Common myeloid progenitor, CD34-positive (primary cell): ENCODE results near the gene SESTD1. TPM values are rescaled to one million over a fixed set of nuclear protein-coding genes. Genes with fewer than 3 reads are reported as not detected.
A peak's percentile ranks its signal among the peaks of the same experiment; 100 is the strongest.

Source experiments
- CTCF ChIA-PET: fragments of 350-600 bp; sonication (Branson Sonifier 250); formaldehyde crosslinking; loops from one replicate; lab custom pipeline; 2021; ENCODE audit warnings: antibody characterized with exemption; lab: Charles Lee
- POLR2A ChIA-PET: fragments of 350-600 bp; sonication (Branson Sonifier 250); formaldehyde crosslinking; loops from one replicate; lab custom pipeline; 2021; ENCODE audit warnings: antibody characterized with exemption; lab: Charles Lee
- DNase-seq, 3 donors: peaks; one replicate each; pipeline versions ENCODE4 v3.0.0 to v3.0.0-alpha.2; 2013
- H3K27ac ChIP-seq, 2 experiments: 1 replicate in 1 of 2; 2 replicates in 1 of 2; pipeline ENCODE4 v1.7.0; 2013; ENCODE audit warnings: inconsistent platforms in 2 of 2, low read length in 2 of 2, mild to moderate bottlenecking in 2 of 2, low read depth in 1 of 2, moderate library complexity in 1 of 2; ENCODE audit not compliant: severe bottlenecking in 2 of 2, insufficient read depth in 1 of 2, poor library complexity in 1 of 2
- H3K27me3 ChIP-seq, 5 experiments: replicated peaks in 2 of 5; 1 replicate in 3 of 5; 2 replicates in 2 of 5; pipeline versions ENCODE4 v1.6.1 to v1.7.0; 2013; ENCODE audit warnings: low read length in 4 of 5, mild to moderate bottlenecking in 2 of 5, moderate library complexity in 2 of 5, inconsistent platforms in 1 of 5; ENCODE audit not compliant: insufficient read depth in 5 of 5, control insufficient read depth in 4 of 5
- H3K36me3 ChIP-seq, 4 experiments: 1 replicate in 2 of 4; 2 replicates in 2 of 4; pipeline versions ENCODE4 v1.6.1 to v1.7.0; 2013; ENCODE audit warnings: low read length in 3 of 4, control low read depth in 1 of 4, mild to moderate bottlenecking in 1 of 4; ENCODE audit not compliant: control insufficient read depth in 4 of 4, insufficient read depth in 4 of 4
- H3K4me1 ChIP-seq, 4 experiments: 1 replicate in 3 of 4; 2 replicates in 1 of 4; pipeline versions ENCODE4 v1.6.1 to v1.7.1; 2013; ENCODE audit warnings: low read length in 3 of 4, mild to moderate bottlenecking in 3 of 4, control low read depth in 1 of 4, inconsistent platforms in 1 of 4, moderate library complexity in 1 of 4; ENCODE audit not compliant: control insufficient read depth in 4 of 4, insufficient read depth in 4 of 4; ENCODE audit errors: control extremely low read depth in 1 of 4
- H3K4me3 ChIP-seq, 7 experiments: 1 replicate in 4 of 7; 2 replicates in 3 of 7; pipeline versions ENCODE4 v1.5.1 to v1.7.0; 2013; ENCODE audit warnings: mild to moderate bottlenecking in 7 of 7, low read length in 6 of 7, moderate library complexity in 6 of 7, inconsistent platforms in 2 of 7, low read depth in 2 of 7, control low read depth in 1 of 7; ENCODE audit not compliant: insufficient read depth in 4 of 7, control insufficient read depth in 1 of 7; ENCODE audit errors: extremely low read depth in 1 of 7
- H3K9me3 ChIP-seq, 5 experiments: 1 replicate in 4 of 5; 2 replicates in 1 of 5; pipeline versions ENCODE4 v1.6.1 to v1.7.1; 2013; ENCODE audit warnings: low read length in 4 of 5, mild to moderate bottlenecking in 2 of 5, inconsistent platforms in 1 of 5, low read depth in 1 of 5, moderate library complexity in 1 of 5; ENCODE audit not compliant: control insufficient read depth in 4 of 5, insufficient read depth in 2 of 5; ENCODE audit errors: control extremely low read depth in 1 of 5
- WGBS: methylation state at CpG from one replicate; pipeline ENCODE4 v1.1.5; 2013; ENCODE audit not compliant: insufficient coverage; 5-methylcytosine and 5-hydroxymethylcytosine counted together
- polyA plus RNA-seq: library from polyadenylated mRNA; unstranded; fragments of 120-200 nt; gene quantifications from one replicate; pipeline ENCODE4 v1.2.1, GENCODE V29; 2013

Gene SESTD1, protein sequence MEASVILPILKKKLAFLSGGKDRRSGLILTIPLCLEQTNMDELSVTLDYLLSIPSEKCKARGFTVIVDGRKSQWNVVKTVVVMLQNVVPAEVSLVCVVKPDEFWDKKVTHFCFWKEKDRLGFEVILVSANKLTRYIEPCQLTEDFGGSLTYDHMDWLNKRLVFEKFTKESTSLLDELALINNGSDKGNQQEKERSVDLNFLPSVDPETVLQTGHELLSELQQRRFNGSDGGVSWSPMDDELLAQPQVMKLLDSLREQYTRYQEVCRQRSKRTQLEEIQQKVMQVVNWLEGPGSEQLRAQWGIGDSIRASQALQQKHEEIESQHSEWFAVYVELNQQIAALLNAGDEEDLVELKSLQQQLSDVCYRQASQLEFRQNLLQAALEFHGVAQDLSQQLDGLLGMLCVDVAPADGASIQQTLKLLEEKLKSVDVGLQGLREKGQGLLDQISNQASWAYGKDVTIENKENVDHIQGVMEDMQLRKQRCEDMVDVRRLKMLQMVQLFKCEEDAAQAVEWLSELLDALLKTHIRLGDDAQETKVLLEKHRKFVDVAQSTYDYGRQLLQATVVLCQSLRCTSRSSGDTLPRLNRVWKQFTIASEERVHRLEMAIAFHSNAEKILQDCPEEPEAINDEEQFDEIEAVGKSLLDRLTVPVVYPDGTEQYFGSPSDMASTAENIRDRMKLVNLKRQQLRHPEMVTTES
- polyA plus RNA-seq, result 20.2 TPM

DNA sequence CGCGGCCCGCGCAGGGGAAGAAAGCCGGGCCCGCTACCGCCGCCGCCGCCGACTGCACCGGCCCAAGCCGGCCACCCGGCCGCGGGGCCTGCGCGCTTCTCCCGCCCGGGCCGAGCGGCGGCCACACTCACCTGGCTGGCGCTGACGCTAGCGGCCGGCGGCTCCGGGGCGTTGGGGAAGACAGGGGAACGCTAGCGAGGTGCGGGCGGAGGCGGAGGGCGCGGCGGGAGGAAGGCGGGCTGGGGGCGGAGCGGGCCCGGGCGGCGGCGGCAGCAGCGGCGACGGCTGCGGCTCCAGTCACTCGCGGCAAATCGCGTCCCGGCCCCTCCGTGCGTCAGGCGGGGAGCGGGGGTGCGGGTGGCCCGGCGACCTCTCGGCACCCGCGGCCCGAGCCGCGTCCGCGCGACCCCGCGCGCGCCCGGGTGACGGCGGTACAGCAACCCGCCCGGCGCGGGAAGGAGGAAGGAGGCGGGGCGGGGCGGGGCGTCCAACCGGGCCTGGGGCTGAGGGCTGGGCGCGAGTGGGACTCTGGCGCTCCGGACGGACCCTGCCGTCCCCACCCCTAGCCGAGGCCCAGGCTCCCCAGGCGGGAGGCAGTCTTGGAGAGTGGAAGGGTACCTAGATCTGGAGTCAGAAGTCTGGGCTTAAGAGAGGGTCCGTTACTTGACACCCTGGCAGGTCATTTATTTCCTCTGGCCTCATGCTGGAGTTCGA, at the start of gene SESTD1:
Gene SESTD1 (minus strand): TSS at position 465 of the 714 bp plus-strand sequence. CDS start 72,991 bp downstream, outside the sequence.
- WGBS, result under 1% methylated on average over 85 of the region's 96 CpGs
- peaks cover 9 to 29% (median 16%) of the 10 kb centered on the region in 4 experiments for H3K4me1 ChIP-seq
- ChIA-PET POLR2A (no interaction called here), CTCF (no interaction called here)
- peak within 1 kb of the TSS; percentile 10 to 68 for H3K27ac ChIP-seq
- no peaks in the 10 kb centered on the region for H3K36me3 ChIP-seq
- H3K9me3 ChIP-seq, result peaks cover 0 to 3% (median 0%) of the 10 kb centered on the region in 5 experiments
- H3K4me3 ChIP-seq, result peak within 1 kb of the TSS; percentile 50 to 91 (median 86)
- DNase-seq, result peak; percentile 44 to 77 (median 65)
- no peaks in the 10 kb centered on the region for H3K27me3 ChIP-seq

- Histone ChIP-seq H3K27me3 (no peaks in the 10 kb centered on the region), H3K4me1 (no peaks in the 10 kb centered on the region)
These were observed 48.4 kb upstream of the SESTD1 start for GRCh38 chr2:179313057-179313456.

GRCh38 chr2:179311101-179311500, 46.5 kb upstream of the SESTD1 start:
- CTCF ChIA-PET, result no interaction called here
- Histone ChIP-seq H3K36me3 (no peaks in the 10 kb centered on the region), H3K4me1 (no peaks in the 10 kb centered on the region), H3K27me3 (no peaks in the 10 kb centered on the region), H3K27ac (no peak overlapping the region), H3K4me3 (no peak overlapping the region), H3K9me3 (peaks cover 0 to 1% (median 0%) of the 10 kb centered on the region in 5 experiments)
- POLR2A ChIA-PET, result interaction anchor here (0.6 kb wide), 1 partner anchor 20 kb away, joined by 5 read pairs; no protein-coding TSS in a partner anchor
- DNase-seq, result no peak
- no CpG with 5 or more reads among the region's 1 CpG for WGBS

More at GRCh38 chr2:179313057-179313456, 48.4 kb upstream of the SESTD1 start:
- POLR2A ChIA-PET, result no interaction called here
- CTCF ChIA-PET, result no interaction called here
- no peak for DNase-seq
- Histone ChIP-seq H3K4me3 (no peak overlapping the region), H3K27ac (no peak overlapping the region), H3K9me3 (peaks cover 0 to 1% (median 0%) of the 10 kb centered on the region in 5 experiments), H3K36me3 (no peaks in the 10 kb centered on the region)

DNA sequence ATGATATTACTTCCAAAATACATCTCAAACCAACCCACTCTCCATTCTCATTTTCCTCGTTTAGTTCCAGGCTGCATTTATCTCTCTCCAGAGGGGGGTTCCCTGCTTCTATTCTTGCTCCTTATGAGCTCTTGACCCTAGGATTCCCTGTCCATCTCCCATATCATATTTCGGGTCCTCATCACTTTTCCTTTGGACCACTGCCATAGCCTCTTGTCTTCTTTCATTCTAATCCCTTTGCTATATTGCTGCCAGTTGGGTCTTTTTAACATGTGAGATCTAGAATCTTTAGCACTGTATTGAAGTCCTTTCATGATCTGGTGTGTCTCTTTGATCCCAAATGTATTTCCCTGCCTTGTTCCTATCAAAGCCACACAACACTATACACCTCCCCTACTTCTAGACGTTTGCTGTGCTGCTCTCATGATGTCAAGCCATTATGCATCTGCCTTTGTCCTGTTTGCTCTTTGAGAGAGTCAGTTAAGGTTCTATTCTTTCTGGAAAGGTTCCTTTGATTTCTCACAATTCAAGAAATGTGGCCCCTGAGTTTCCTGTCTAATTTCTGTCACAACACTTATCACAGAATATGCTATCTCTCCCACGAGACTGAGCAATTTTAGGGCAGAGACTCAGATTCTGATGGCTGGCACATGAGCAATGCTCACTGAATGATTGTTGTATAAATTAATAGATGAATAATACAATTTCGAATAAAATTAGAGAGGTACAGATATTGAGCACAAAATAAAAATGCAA, 43.2 kb upstream of the SESTD1 start:
- Histone ChIP-seq H3K4me1 (no peaks in the 10 kb centered on the region), H3K36me3 (no peaks in the 10 kb centered on the region), H3K27ac (no peak overlapping the region), H3K4me3 (no peak overlapping the region), H3K27me3 (no peaks in the 10 kb centered on the region), H3K9me3 (no peaks in the 10 kb centered on the region)
- ChIA-PET CTCF (no interaction called here), POLR2A (no interaction called here)
- WGBS, result 100% methylated on average over 1 of the region's 5 CpGs
- no peak for DNase-seq

DNA sequence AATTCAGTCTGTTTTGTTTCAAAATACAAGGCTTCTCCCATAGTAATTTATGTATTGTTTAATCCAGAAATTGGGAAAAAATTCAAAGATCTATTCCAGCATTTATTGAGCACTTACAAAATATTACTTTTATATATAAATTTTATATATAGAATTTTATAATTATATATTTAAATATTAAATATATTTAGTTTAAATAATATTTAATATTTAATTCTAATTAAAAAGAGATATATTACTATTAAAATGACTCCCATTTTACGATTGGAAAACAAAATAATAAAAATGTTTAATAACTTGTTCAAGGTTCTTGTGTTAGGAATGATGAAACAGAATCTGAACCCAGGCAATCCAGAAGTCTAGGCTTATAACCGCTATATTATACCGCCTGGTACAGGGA, 40.5 kb upstream of the SESTD1 start:
- no peaks in the 10 kb centered on the region for H3K4me1 ChIP-seq
- ChIA-PET POLR2A (no interaction called here), CTCF (no interaction called here)
- H3K27ac ChIP-seq, result no peak overlapping the region
- no peaks in the 10 kb centered on the region for H3K27me3 ChIP-seq
- DNase-seq, result no peak
- no peak overlapping the region for H3K4me3 ChIP-seq
- H3K36me3 ChIP-seq, result no peaks in the 10 kb centered on the region
- H3K9me3 ChIP-seq, result peaks cover 0 to 2% (median 0%) of the 10 kb centered on the region in 5 experiments
- WGBS, result no CpG with 5 or more reads among the region's 3 CpGs

- Histone ChIP-seq H3K9me3 (peaks cover 0 to 2% (median 0%) of the 10 kb centered on the region in 5 experiments), H3K36me3 (no peaks in the 10 kb centered on the region), H3K4me3 (no peak overlapping the region), H3K4me1 (no peaks in the 10 kb centered on the region), H3K27me3 (no peaks in the 10 kb centered on the region), H3K27ac (no peak overlapping the region)
- POLR2A ChIA-PET, result no interaction called here
- no peak for DNase-seq
- 80% methylated on average over 1 of the region's 2 CpGs for WGBS
- CTCF ChIA-PET, result no interaction called here
These were observed 39.8 kb upstream of the SESTD1 start for GRCh38 chr2:179304424-179304823.
